MM.1S (cell line): Measurements from ENCODE around the gene CCDC88C.

Source experiments
- DNase-seq: peaks from one replicate; pipeline ENCODE4 v3.0.0-alpha.2; 2015
- H2AFZ ChIP-seq: fragments of 300-600 bp; sonication (generic); 2 replicates; pipeline ENCODE4 v1.6.0; 2016; ENCODE audit warnings: antibody characterized with exemption, low read length
- H3F3A ChIP-seq: fragments of 300-600 bp; sonication (generic); 2 replicates; pipeline ENCODE4 v1.6.1; 2016; ENCODE audit warnings: mild to moderate bottlenecking, antibody characterized with exemption, low read length, moderate library complexity, mixed read lengths; ENCODE audit not compliant: insufficient read depth
- H3K27ac ChIP-seq: fragments of 300-600 bp; sonication (generic); 2 replicates; pipeline ENCODE4 v1.5.1; 2016; ENCODE audit warnings: mild to moderate bottlenecking, low read length
- H3K27me3 ChIP-seq: fragments of 300-600 bp; sonication (generic); replicated peaks from 2 replicates; pipeline ENCODE4 v1.6.0; 2016; ENCODE audit warnings: low read length; ENCODE audit not compliant: insufficient read depth
- H3K36me3 ChIP-seq: fragments of 300-600 bp; sonication (generic); replicated peaks from 2 replicates; pipeline ENCODE4 v1.6.1; 2016; ENCODE audit warnings: mild to moderate bottlenecking, low read length, mixed read lengths; ENCODE audit not compliant: insufficient read depth
- H3K4me1 ChIP-seq: fragments of 300-600 bp; sonication (generic); 2 replicates; pipeline ENCODE4 v1.6.1; 2016; ENCODE audit warnings: low read length, mixed read lengths
- H3K4me2 ChIP-seq: fragments of 300-600 bp; sonication (generic); 2 replicates; pipeline ENCODE4 v1.6.0; 2016; ENCODE audit warnings: low read depth, low read length
- H3K4me3 ChIP-seq: fragments of 300-600 bp; sonication (generic); 2 replicates; pipeline ENCODE4 v1.5.1; 2016; ENCODE audit warnings: low read length, mixed read lengths
- H3K79me2 ChIP-seq: fragments of 300-600 bp; sonication (generic); 2 replicates; pipeline ENCODE4 v1.6.1; 2016; ENCODE audit warnings: mixed run types, low read length, mixed read lengths
- H3K9ac ChIP-seq: fragments of 300-600 bp; sonication (generic); 2 replicates; pipeline ENCODE4 v1.6.1; 2016; ENCODE audit warnings: low read length, mixed read lengths
- H3K9me2 ChIP-seq: fragments of 300-600 bp; sonication (generic); replicated peaks from 2 replicates; pipeline ENCODE4 v1.6.1; 2016; ENCODE audit warnings: mild to moderate bottlenecking, low read length, mixed read lengths; ENCODE audit not compliant: insufficient read depth
- H3K9me3 ChIP-seq: fragments of 300-600 bp; sonication (generic); replicated peaks from 2 replicates; pipeline ENCODE4 v1.6.1; 2016; ENCODE audit warnings: mild to moderate bottlenecking, low read length, mixed read lengths; ENCODE audit not compliant: insufficient read depth
- H4K20me1 ChIP-seq: fragments of 300-600 bp; sonication (generic); 2 replicates; pipeline ENCODE4 v1.6.1; 2016; ENCODE audit warnings: mild to moderate bottlenecking, low read length, moderate library complexity, mixed read lengths; ENCODE audit not compliant: insufficient read depth
- CTCF ChIP-seq: fragments of 300-600 bp; sonication (generic); IDR thresholded peaks from 2 replicates; pipeline ENCODE4 v1.5.1; 2016; ENCODE audit warnings: antibody characterized with exemption, low read length, mixed read lengths
- EZH2 ChIP-seq: fragments of 300-600 bp; sonication (generic); optimal IDR thresholded peaks from 2 replicates; pipeline ENCODE3; 2017; ENCODE audit warnings: low read depth, mild to moderate bottlenecking, antibody characterized with exemption, low read length, mixed read lengths
- EZH2phosphoT487 ChIP-seq: fragments of 300-600 bp; sonication (generic); IDR thresholded peaks from 2 replicates; pipeline ENCODE4 v1.6.1; 2018; ENCODE audit warnings: antibody characterized with exemption, low read length

Gene CCDC88C

GRCh38 chr14:91265404-91265803 lies 152.2 kb downstream of the CCDC88C start:
- Histone ChIP-seq H3K27me3 (no peaks in the 10 kb centered on the region), H3K9me3 (no peaks in the 10 kb centered on the region), H3F3A (no peaks in the 10 kb centered on the region), H3K4me3 (no peak overlapping the region), H3K4me1 (no peaks in the 10 kb centered on the region), H2AFZ (no peak overlapping the region), H3K9me2 (no peaks in the 10 kb centered on the region), H3K4me2 (no peak overlapping the region), H4K20me1 (no peaks in the 10 kb centered on the region), H3K36me3 (no peaks in the 10 kb centered on the region), H3K27ac (no peak overlapping the region), H3K9ac (no peak overlapping the region), H3K79me2 (no peaks in the 10 kb centered on the region)
- no peak for TF ChIP-seq EZH2
- no peak for TF ChIP-seq EZH2phosphoT487
- TF ChIP-seq CTCF = no peak
- DNase-seq = no peak

GRCh38 chr14:91264151-91265150 lies 153.2 kb downstream of the CCDC88C start:
- Histone ChIP-seq H3K27ac (no peak overlapping the region), H3F3A (no peaks in the 10 kb centered on the region), H3K4me2 (no peak overlapping the region), H3K27me3 (no peaks in the 10 kb centered on the region), H3K36me3 (no peaks in the 10 kb centered on the region), H3K9ac (no peak overlapping the region), H3K4me3 (no peak overlapping the region), H3K4me1 (no peaks in the 10 kb centered on the region), H3K9me3 (no peaks in the 10 kb centered on the region), H2AFZ (no peak overlapping the region), H4K20me1 (no peaks in the 10 kb centered on the region), H3K9me2 (no peaks in the 10 kb centered on the region), H3K79me2 (no peaks in the 10 kb centered on the region)
- TF ChIP-seq CTCF (no peak), EZH2phosphoT487 (no peak), EZH2 (no peak)
- no peak for DNase-seq

- Histone ChIP-seq H3K9me3 (no peaks in the 10 kb centered on the region), H4K20me1 (no peaks in the 10 kb centered on the region), H3K27ac (no peak overlapping the region), H3K4me3 (no peak overlapping the region), H3K4me1 (no peaks in the 10 kb centered on the region), H3K4me2 (no peak overlapping the region), H3K27me3 (no peaks in the 10 kb centered on the region), H3K36me3 (no peaks in the 10 kb centered on the region), H3K79me2 (no peaks in the 10 kb centered on the region), H3F3A (no peaks in the 10 kb centered on the region), H3K9ac (no peak overlapping the region), H3K9me2 (no peaks in the 10 kb centered on the region), H2AFZ (no peak overlapping the region)
- no peak for TF ChIP-seq EZH2
- no peak for TF ChIP-seq EZH2phosphoT487
- no peak for TF ChIP-seq CTCF
- no peak for DNase-seq
Measured at GRCh38 chr14:91263329-91263728, 154.3 kb downstream of the CCDC88C start.
